Jurkat, Clone E6-1 (cell line): ENCODE data around the gene PCDHA10.
"Not testable (repeated sequence)": the region's sequence is repeated elsewhere in the genome, so short reads cannot be mapped to it uniquely, and the experiment has no call there.

Experiments used
- DNase-seq: peaks from one replicate; pipeline ENCODE4 v3.0.0-alpha.2; 2011; ENCODE audit warnings: low read depth, low spot score
- H3K4me3 ChIP-seq: 2 replicates; pipeline ENCODE4 v1.5.1; 2011; ENCODE audit warnings: mild to moderate bottlenecking, low read length, control low read depth, moderate library complexity

The PCDHA10 gene

DNA sequence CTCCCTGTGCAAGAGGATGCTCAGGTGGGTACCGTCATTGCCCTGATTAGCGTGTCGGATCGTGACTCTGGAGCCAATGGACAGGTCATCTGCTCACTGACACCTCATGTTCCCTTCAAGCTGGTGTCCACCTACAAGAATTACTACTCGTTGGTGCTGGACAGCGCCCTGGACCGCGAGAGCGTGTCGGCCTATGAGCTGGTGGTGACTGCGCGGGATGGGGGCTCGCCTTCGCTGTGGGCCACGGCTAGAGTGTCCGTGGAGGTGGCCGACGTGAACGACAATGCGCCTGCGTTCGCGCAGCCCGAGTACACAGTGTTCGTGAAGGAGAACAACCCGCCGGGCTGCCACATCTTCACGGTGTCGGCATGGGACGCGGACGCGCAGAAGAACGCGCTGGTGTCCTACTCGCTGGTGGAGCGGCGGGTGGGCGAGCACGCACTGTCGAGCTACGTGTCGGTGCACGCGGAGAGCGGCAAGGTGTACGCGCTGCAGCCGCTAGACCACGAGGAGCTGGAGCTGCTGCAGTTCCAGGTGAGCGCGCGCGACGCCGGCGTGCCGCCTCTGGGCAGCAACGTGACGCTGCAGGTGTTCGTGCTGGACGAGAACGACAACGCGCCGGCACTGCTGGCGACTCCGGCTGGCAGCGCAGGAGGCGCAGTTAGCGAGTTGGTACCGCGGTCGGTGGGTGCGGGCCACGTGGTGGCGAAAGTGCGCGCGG is 21.0 kb downstream of the PCDHA10 start:
- not testable (repeated sequence) for DNase-seq, H3K4me3 ChIP-seq

- H3K4me3 ChIP-seq, result no peak overlapping the region
- DNase-seq, result no peak
Observed at GRCh38 chr5:140877262-140877581, 21.5 kb downstream of the PCDHA10 start.

DNA sequence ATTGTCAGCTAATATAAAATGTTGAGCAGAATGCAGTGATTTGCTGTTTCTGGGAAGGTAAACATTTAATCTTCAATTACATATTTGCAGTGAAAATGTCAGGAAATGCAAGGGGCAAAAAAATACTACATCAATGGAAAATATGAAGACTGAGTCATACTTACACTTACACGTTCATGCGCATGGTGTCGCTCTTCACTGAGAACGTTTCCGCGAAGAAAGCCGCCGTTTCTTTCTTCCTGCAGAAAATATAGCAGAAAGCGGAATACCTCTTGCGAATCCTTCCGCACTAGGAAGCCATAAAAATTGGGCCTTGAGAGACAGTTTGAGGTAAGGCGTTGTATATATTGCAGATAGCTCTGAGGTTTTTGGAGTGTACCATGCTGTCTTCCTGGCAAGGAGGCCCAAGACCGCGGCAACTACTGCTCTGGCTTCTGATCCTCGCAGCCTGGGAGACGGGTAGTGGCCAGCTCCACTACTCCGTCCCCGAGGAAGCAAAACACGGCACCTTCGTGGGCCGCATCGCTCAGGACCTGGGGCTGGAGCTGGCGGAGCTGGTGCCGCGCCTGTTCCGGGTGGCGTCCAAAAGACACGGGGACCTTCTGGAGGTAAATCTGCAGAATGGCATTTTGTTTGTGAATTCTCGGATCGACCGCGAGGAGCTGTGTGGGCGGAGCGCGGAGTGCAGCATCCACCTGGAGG is 26.3 kb downstream of the PCDHA10 start, which contains the start of gene PCDHA13:
PCDHA13 (plus strand) TSS at position 236 of the 702 bp plus-strand sequence; CDS start at position 381, 145 bp downstream.
- no peak within 1 kb of the TSS for H3K4me3 ChIP-seq
- no peak for DNase-seq

- H3K4me3 ChIP-seq, result no peak overlapping the region
Observed at GRCh38 chr5:140882591-140882899, 26.8 kb downstream of the PCDHA10 start.

GRCh38 chr5:140883373-140883772 is 27.7 kb downstream of the PCDHA10 start:
- DNase-seq, result no peak
- no peak overlapping the region for H3K4me3 ChIP-seq

More at GRCh38 chr5:140882591-140882899, 26.8 kb downstream of the PCDHA10 start:
- DNase-seq, result peak; percentile 6

DNA sequence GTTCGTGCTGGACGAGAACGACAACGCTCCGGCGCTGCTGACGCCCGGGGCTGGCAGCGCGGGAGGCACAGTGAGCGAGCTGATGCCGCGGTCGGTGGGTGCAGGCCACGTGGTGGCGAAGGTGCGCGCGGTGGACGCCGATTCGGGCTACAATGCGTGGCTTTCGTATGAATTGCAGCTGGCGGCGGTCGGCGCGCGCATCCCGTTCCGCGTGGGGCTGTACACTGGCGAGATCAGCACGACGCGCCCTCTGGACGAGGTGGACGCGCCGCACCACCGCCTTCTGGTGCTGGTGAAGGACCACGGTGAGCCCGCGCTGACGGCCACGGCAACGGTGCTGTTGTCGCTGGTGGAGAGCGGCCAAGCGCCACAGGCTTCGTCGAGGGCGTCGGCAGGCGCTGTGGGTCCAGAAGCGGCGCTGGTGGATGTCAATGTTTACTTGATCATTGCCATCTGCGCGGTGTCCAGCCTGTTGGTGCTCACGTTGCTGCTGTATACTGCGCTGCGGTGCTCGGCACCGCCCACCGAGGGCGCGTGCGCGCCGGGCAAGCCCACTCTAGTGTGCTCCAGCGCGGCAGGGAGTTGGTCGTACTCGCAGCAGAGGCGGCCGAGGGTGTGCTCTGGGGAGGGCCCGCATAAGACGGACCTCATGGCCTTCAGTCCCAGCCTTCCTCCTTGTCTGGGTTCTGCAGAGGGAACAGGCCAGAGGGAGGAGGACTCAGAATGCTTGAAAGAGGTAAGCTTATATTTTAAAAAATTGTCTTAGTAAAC is 28.4 kb downstream of the PCDHA10 start:
- no peak overlapping the region for H3K4me3 ChIP-seq
- DNase-seq, result no peak

- no peak for DNase-seq
- H3K4me3 ChIP-seq, result no peak overlapping the region
Observed at GRCh38 chr5:140916325-140916724, 60.6 kb downstream of the PCDHA10 start.
